PFSK-1 (cell line): ENCODE results near the gene SYNDIG1.

Experiments used
- FOXP2 ChIP-seq: optimal IDR thresholded peaks from 2 replicates; pipeline ENCODE3; 2011; ENCODE audit warnings: borderline replicate concordance, control low read depth, inconsistent platforms; ENCODE audit not compliant: insufficient read depth; ENCODE audit errors: extremely low read length, extremely low read depth
- POLR2AphosphoS5 ChIP-seq: IDR thresholded peaks from 2 replicates; pipeline ENCODE4 v1.6.1; 2012; ENCODE audit warnings: low read depth, mild to moderate bottlenecking, control low read depth, low read length, moderate library complexity
- REST ChIP-seq, 2 experiments: IDR thresholded peaks; 2 replicates each; pipeline versions ENCODE4 v1.6.1 to v1.8.0; 2011 to 2012; ENCODE audit warnings: low read depth in 2 of 2, low read length in 2 of 2, control low read depth in 1 of 2, inconsistent platforms in 1 of 2, mild to moderate bottlenecking in 1 of 2, moderate library complexity in 1 of 2; ENCODE audit not compliant: insufficient read depth in 1 of 2
- SIN3A ChIP-seq: IDR thresholded peaks from 2 replicates; pipeline ENCODE4 v1.6.1; 2012; ENCODE audit warnings: mild to moderate bottlenecking, low read length, moderate library complexity, borderline replicate concordance; ENCODE audit not compliant: insufficient read depth
- TAF1 ChIP-seq: IDR thresholded peaks from 2 replicates; pipeline ENCODE4 v1.6.1; 2012; ENCODE audit warnings: low read length, control low read depth, borderline replicate concordance; ENCODE audit not compliant: insufficient read depth

SYNDIG1 gene

DNA sequence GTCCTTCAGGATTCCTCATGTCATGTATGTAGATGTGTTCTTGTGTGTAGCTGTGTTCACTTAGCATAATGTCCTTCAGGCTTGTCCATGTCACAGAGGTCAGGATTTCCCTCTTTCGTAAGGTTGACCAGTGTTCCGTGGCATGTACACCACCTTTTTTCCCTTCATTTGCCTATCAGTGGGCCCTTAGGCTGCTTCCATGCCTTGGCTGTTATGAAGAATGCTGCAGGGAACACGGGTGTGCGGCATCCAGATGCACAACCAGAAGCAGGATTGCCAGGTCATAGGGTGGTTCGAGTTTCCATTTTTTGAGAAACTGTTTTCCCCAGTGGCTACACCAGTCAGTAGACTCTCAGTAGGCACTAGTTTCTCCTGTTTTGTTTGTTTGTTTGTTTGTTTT, 29.2 kb downstream of the SYNDIG1 start:
- no peak for TF ChIP-seq POLR2AphosphoS5
- TF ChIP-seq FOXP2 = no peak
- no peak for TF ChIP-seq REST (IDR thresholded peaks at IDR 0.05; ENCODE audit: insufficient read depth in 1 of 2, low read depth in 2 of 2, low read length in 2 of 2)
- no peak for TF ChIP-seq TAF1
- TF ChIP-seq SIN3A = no peak

- TF ChIP-seq REST (IDR thresholded peaks at IDR 0.05; ENCODE audit: insufficient read depth in 1 of 2, low read depth in 2 of 2, low read length in 2 of 2) (no peak), SIN3A (no peak), TAF1 (no peak), FOXP2 (no peak), POLR2AphosphoS5 (no peak)
Observed at GRCh38 chr20:24499472-24499871, 30.0 kb downstream of the SYNDIG1 start.

GRCh38 chr20:24501764-24502556, 32.5 kb downstream of the SYNDIG1 start:
- no peak for TF ChIP-seq FOXP2
- no peak for TF ChIP-seq SIN3A
- no peak for TF ChIP-seq POLR2AphosphoS5
- TF ChIP-seq TAF1 = no peak
- TF ChIP-seq REST (IDR thresholded peaks at IDR 0.05; ENCODE audit: insufficient read depth in 1 of 2, low read depth in 2 of 2, low read length in 2 of 2) = no peak

DNA sequence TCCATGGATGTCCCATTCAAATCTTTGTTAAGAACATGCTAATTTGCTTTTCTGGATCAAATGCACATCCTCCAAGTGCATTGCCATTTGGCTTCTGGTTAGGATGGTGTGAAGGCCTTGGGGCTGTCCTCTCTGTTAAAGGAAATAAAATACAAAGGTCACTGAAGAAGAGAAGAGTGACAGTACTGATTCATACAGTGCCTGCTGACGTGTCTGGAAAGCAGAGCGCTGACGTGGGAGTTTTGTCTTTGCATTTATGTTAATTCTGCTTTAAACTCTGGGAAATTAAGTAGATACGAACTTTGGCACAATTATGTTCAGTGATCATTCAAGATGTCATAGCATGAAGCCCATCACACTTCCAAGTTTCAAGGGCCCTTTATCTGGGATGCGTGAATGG, 33.2 kb downstream of the SYNDIG1 start:
- no peak for TF ChIP-seq REST (IDR thresholded peaks at IDR 0.05; ENCODE audit: insufficient read depth in 1 of 2, low read depth in 2 of 2, low read length in 2 of 2)
- no peak for TF ChIP-seq POLR2AphosphoS5
- TF ChIP-seq FOXP2 = no peak
- no peak for TF ChIP-seq SIN3A
- no peak for TF ChIP-seq TAF1

DNA sequence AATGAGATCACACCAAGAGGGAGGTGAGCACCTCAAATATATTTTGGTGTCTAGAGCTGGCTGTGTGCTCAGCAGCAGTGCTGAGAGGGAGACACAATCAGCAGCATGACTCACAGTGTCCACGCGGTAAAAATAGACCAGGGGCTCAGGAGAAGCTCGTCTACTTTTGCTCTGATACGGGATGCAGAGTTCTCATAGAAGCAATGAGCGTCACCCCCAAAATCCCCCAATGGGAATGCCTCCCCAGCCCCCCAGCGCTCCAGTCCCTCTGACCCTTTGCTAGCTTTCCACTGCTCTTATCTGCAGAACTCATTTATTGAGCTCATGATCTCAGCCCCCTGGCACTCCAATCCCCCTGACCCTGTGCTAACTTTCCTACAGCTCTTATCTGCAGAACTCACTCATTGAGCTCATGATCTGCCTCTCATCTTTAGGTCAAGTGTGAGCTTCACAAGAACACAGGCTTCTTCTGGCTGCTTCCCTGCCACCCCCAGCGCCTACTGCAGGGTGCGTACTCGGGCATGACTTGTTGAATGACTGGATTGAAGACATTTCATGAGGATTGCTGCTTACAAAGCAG, 34.0 kb downstream of the SYNDIG1 start:
- TF ChIP-seq FOXP2 = no peak
- no peak for TF ChIP-seq SIN3A
- no peak for TF ChIP-seq TAF1
